PC-3 (cell line): ENCODE data around the gene UBE2E3. TPM values are rescaled to one million over a fixed set of nuclear protein-coding genes. Genes with fewer than 3 reads are reported as not detected.

Experiments
- ATAC-seq: fragments of 200-7000 bp; cut with Tn5 transposase; 2 replicates; pipeline ENCODE4 v1.9.1; 2020; ENCODE audit warnings: mild to moderate bottlenecking, moderate library complexity
- BruUV-seq: library from RNA; stranded (reverse); fragments of 400-500 nt; replicated peaks from 2 replicates; lab custom pipeline; 2021; lab: Mats Ljungman, UMichigan
- CTCF ChIA-PET: fragments of 300-600 bp; sonication (Branson Sonifier 250); formaldehyde crosslinking; loops from one replicate; lab custom pipeline; 2022; ENCODE audit warnings: antibody characterized with exemption; lab: Charles Lee
- POLR2A ChIA-PET: fragments of 300-600 bp; sonication (Branson Sonifier 250); formaldehyde crosslinking; loops from one replicate; lab custom pipeline; 2022; ENCODE audit warnings: antibody characterized with exemption; ENCODE audit not compliant: unreplicated experiment; lab: Charles Lee
- DNase-seq: peaks from one replicate; pipeline ENCODE4 v3.0.0-alpha.2; 2015
- H2AFZ ChIP-seq: fragments of 300-600 bp; sonication (generic); 2 replicates; pipeline ENCODE4 v1.6.0; 2016; ENCODE audit warnings: antibody characterized with exemption, low read length
- H3F3A ChIP-seq: fragments of 300-600 bp; sonication (generic); one replicate; pipeline ENCODE4 v1.6.0; 2017; ENCODE audit warnings: antibody characterized with exemption, low read length, control low read depth, mild to moderate bottlenecking; ENCODE audit not compliant: unreplicated experiment
- H3K27ac ChIP-seq: fragments of 300-600 bp; sonication (generic); 2 replicates; pipeline ENCODE4 v1.5.1; 2016; ENCODE audit warnings: mild to moderate bottlenecking, low read length
- H3K27me3 ChIP-seq: fragments of 300-600 bp; sonication (generic); 2 replicates; pipeline ENCODE4 v1.6.1; 2016; ENCODE audit warnings: low read length, mixed read lengths
- H3K36me3 ChIP-seq: fragments of 300-600 bp; sonication (generic); 2 replicates; pipeline ENCODE4 v1.6.1; 2016; ENCODE audit warnings: low read depth, mixed run types, low read length, mixed read lengths
- H3K4me1 ChIP-seq: fragments of 300-600 bp; sonication (generic); 2 replicates; pipeline ENCODE4 v1.5.1; 2016; ENCODE audit warnings: low read length; ENCODE audit not compliant: insufficient read depth
- H3K4me2 ChIP-seq: fragments of 300-600 bp; sonication (generic); 2 replicates; pipeline ENCODE4 v1.6.0; 2016; ENCODE audit warnings: low read length
- H3K4me3 ChIP-seq: fragments of 300-600 bp; sonication (generic); 2 replicates; pipeline ENCODE4 v1.5.1; 2016; ENCODE audit warnings: mild to moderate bottlenecking, low read length, mixed read lengths
- H3K79me2 ChIP-seq: fragments of 300-600 bp; sonication (generic); 2 replicates; pipeline ENCODE4 v1.6.1; 2017; ENCODE audit warnings: low read length, mixed read lengths
- H3K9ac ChIP-seq: fragments of 300-600 bp; sonication (generic); 2 replicates; pipeline ENCODE4 v1.6.0; 2016; ENCODE audit warnings: mild to moderate bottlenecking, low read length
- H3K9me2 ChIP-seq: fragments of 300-600 bp; sonication (generic); replicated peaks from 2 replicates; pipeline ENCODE4 v1.6.1; 2016; ENCODE audit warnings: mixed run types, low read length, mixed read lengths
- H3K9me3 ChIP-seq: fragments of 300-600 bp; sonication (generic); 2 replicates; pipeline ENCODE4 v1.6.1; 2016; ENCODE audit warnings: low read length, mixed read lengths
- H4K20me1 ChIP-seq: fragments of 300-600 bp; sonication (generic); 2 replicates; pipeline ENCODE4 v1.6.1; 2016; ENCODE audit warnings: low read length, mixed read lengths
- CTCF ChIP-seq: fragments of 300-600 bp; sonication (generic); conservative IDR thresholded peaks from 2 replicates; pipeline ENCODE4 v1.5.1; 2017; ENCODE audit warnings: antibody characterized with exemption, low read depth, mild to moderate bottlenecking, low read length
- EZH2 ChIP-seq: fragments of 300-600 bp; sonication (generic); IDR thresholded peaks from one replicate; pipeline ENCODE4 v1.6.1; 2017; ENCODE audit warnings: antibody characterized with exemption, mild to moderate bottlenecking, low read length; ENCODE audit not compliant: unreplicated experiment
- EZH2phosphoT487 ChIP-seq: fragments of 300-600 bp; sonication (generic); IDR thresholded peaks from 2 replicates; pipeline ENCODE4 v1.6.1; 2018; ENCODE audit warnings: mild to moderate bottlenecking, antibody characterized with exemption, low read length, borderline replicate concordance
- intact Hi-C: fragments of 100-400 bp; cut with micrococcal nuclease; formaldehyde crosslinking; loops from 2 replicates; pipeline ENCODE4 v1.9.0; 2023
- total RNA-seq: library from RNA; depleted of rRNA; stranded (reverse); fragments of >200 nt; gene quantifications from 2 replicates; pipeline ENCODE4 v1.2.3, GENCODE V29; 2014

The UBE2E3 gene
- total RNA-seq, 1 experiment from 2014 or later = 95.6 TPM

- Histone ChIP-seq H3K4me1 (peaks cover 15% of the 10 kb centered on the region), H3K36me3 (peaks cover 3% of the 10 kb centered on the region; the same call in 1 of the 2 replicates), H3K4me3 (no peak overlapping the region), H4K20me1 (no peaks in the 10 kb centered on the region), H3K9me3 (no peaks in the 10 kb centered on the region), H2AFZ (no peak overlapping the region), H3K79me2 (no peaks in the 10 kb centered on the region), H3K27me3 (no peaks in the 10 kb centered on the region), H3K4me2 (no peak overlapping the region), H3K9me2 (no peaks in the 10 kb centered on the region), H3F3A (no peaks in the 10 kb centered on the region), H3K27ac (no peak overlapping the region), H3K9ac (no peak overlapping the region)
- no TSS peak for BruUV-seq
- intact Hi-C loops = no loop called here
- ChIA-PET POLR2A (no interaction called here), CTCF (no interaction called here)
- TF ChIP-seq CTCF (no peak), EZH2 (no peak), EZH2phosphoT487 (no peak)
- no peak for ATAC-seq
- no peak for DNase-seq
These were observed 85.9 kb downstream of the UBE2E3 start for GRCh38 chr2:181066333-181066732.

GRCh38 chr2:181070119-181070835 is 89.9 kb downstream of the UBE2E3 start:
- no TSS peak for BruUV-seq
- Histone ChIP-seq H4K20me1 (no peaks in the 10 kb centered on the region), H3K4me3 (no peak overlapping the region), H3K79me2 (no peaks in the 10 kb centered on the region), H3K27ac (peak overlapping the region; percentile 6; the same call in 1 of the 2 replicates), H2AFZ (no peak overlapping the region), H3K36me3 (no peaks in the 10 kb centered on the region), H3K4me1 (peaks cover 15% of the 10 kb centered on the region), H3F3A (no peaks in the 10 kb centered on the region), H3K9me3 (no peaks in the 10 kb centered on the region), H3K27me3 (no peaks in the 10 kb centered on the region), H3K9ac (no peak overlapping the region), H3K4me2 (peak overlapping the region; percentile 42), H3K9me2 (no peaks in the 10 kb centered on the region)
- DNase-seq (peak; percentile 69), ATAC-seq (peak; percentile 81)
- POLR2A ChIA-PET = interaction anchor here (0.6 kb wide), 3 partner anchors 90 to 392 kb away, joined by 3 to 16 read pairs (median 5); partner anchors contain the start of gene UBE2E3
- intact Hi-C loops = no loop called here
- CTCF ChIA-PET = no interaction called here
- TF ChIP-seq CTCF (no peak), EZH2phosphoT487 (no peak), EZH2 (no peak)

- intact Hi-C loops = no loop called here
- no peak for DNase-seq
- Histone ChIP-seq H4K20me1 (no peaks in the 10 kb centered on the region), H3K9ac (no peak overlapping the region), H3K27ac (no peak overlapping the region), H3K9me2 (no peaks in the 10 kb centered on the region), H3K4me2 (no peak overlapping the region), H3F3A (no peaks in the 10 kb centered on the region), H3K27me3 (no peaks in the 10 kb centered on the region), H2AFZ (no peak overlapping the region), H3K9me3 (no peaks in the 10 kb centered on the region), H3K4me1 (peaks cover 15% of the 10 kb centered on the region), H3K4me3 (no peak overlapping the region), H3K79me2 (no peaks in the 10 kb centered on the region), H3K36me3 (no peaks in the 10 kb centered on the region)
- no TSS peak for BruUV-seq
- ChIA-PET CTCF (no interaction called here), POLR2A (interaction anchor here (0.6 kb wide), 1 partner anchor 90 kb away, joined by 16 read pairs; the partner anchor contains the start of gene UBE2E3)
- TF ChIP-seq EZH2 (no peak), CTCF (no peak), EZH2phosphoT487 (no peak)
- ATAC-seq = no peak
These were observed 90.4 kb downstream of the UBE2E3 start for GRCh38 chr2:181070836-181071200.
